Measurements from ENCODE around the gene GP5. TPM values are rescaled to one million over a fixed set of nuclear protein-coding genes. Genes with fewer than 3 reads are reported as not detected.

Gene GP5
- total and polyA plus RNA-seq, 2 of the 13 experiments (the other 11 are each of a cell fraction or from before 2014, with no cell fraction given): not detected

DNA sequence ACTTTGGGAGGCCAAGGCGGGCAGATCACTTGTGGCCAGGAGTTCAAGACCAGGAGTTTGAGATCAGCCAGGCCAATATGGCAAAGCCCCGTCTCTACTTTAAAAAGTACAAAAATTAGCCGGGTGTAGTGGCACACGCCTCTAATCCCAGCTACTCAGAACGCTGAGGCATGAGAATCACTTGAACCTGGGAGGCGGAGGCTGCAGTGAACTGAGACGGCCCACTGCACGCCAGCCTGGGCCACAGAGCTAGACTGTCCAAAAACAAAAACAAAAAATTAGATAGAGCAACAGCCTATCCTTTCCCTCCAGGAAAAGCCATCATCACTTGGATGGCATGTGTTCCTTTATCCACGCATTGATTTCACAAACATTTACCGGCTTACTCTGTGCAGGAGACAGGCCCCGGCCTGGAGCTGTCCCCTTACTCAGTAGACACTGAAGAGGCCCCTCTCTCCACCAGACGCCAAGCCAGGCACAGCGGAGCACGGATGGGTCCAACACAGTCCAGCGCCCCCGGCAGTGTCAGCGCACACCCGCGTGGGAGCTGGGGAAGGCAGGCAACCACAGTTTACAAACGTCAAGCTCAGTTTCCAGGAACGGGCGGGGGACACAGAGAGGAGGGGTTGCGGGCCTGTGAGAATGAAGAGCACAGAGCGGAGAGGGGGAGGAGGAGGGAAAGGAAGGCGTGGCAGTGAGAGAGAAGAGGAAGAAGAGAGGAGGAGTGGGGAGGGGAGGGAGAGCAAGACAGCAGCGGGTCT lies 3.1 kb downstream of the GP5 start (continued):
- peak; percentile 86; the same call in 1 of the 2 replicates for TF ChIP-seq ZNF710 (CRISPR knock-in tag; IDR thresholded peaks at IDR 0.05; ENCODE audit: borderline replicate concordance)
- TF ChIP-seq, protein P1, sequence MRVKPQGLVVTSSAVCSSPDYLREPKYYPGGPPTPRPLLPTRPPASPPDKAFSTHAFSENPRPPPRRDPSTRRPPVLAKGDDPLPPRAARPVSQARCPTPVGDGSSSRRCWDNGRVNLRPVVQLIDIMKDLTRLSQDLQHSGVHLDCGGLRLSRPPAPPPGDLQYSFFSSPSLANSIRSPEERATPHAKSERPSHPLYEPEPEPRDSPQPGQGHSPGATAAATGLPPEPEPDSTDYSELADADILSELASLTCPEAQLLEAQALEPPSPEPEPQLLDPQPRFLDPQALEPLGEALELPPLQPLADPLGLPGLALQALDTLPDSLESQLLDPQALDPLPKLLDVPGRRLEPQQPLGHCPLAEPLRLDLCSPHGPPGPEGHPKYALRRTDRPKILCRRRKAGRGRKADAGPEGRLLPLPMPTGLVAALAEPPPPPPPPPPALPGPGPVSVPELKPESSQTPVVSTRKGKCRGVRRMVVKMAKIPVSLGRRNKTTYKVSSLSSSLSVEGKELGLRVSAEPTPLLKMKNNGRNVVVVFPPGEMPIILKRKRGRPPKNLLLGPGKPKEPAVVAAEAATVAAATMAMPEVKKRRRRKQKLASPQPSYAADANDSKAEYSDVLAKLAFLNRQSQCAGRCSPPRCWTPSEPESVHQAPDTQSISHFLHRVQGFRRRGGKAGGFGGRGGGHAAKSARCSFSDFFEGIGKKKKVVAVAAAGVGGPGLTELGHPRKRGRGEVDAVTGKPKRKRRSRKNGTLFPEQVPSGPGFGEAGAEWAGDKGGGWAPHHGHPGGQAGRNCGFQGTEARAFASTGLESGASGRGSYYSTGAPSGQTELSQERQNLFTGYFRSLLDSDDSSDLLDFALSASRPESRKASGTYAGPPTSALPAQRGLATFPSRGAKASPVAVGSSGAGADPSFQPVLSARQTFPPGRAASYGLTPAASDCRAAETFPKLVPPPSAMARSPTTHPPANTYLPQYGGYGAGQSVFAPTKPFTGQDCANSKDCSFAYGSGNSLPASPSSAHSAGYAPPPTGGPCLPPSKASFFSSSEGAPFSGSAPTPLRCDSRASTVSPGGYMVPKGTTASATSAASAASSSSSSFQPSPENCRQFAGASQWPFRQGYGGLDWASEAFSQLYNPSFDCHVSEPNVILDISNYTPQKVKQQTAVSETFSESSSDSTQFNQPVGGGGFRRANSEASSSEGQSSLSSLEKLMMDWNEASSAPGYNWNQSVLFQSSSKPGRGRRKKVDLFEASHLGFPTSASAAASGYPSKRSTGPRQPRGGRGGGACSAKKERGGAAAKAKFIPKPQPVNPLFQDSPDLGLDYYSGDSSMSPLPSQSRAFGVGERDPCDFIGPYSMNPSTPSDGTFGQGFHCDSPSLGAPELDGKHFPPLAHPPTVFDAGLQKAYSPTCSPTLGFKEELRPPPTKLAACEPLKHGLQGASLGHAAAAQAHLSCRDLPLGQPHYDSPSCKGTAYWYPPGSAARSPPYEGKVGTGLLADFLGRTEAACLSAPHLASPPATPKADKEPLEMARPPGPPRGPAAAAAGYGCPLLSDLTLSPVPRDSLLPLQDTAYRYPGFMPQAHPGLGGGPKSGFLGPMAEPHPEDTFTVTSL (CRISPR knock-in tag; IDR thresholded peaks at IDR 0.05; ENCODE audit: borderline replicate concordance): no peak
- no peak for TF ChIP-seq HNRNPK (IDR thresholded peaks at IDR 0.05; ENCODE audit: low read depth, low read length, poor library complexity, severe bottlenecking)
- TF ChIP-seq, protein P2, sequence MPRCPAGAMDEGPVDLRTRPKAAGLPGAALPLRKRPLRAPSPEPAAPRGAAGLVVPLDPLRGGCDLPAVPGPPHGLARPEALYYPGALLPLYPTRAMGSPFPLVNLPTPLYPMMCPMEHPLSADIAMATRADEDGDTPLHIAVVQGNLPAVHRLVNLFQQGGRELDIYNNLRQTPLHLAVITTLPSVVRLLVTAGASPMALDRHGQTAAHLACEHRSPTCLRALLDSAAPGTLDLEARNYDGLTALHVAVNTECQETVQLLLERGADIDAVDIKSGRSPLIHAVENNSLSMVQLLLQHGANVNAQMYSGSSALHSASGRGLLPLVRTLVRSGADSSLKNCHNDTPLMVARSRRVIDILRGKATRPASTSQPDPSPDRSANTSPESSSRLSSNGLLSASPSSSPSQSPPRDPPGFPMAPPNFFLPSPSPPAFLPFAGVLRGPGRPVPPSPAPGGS (CRISPR knock-in tag; IDR thresholded peaks at IDR 0.05): no peak
- TF ChIP-seq STAT6 (CRISPR knock-in tag; IDR thresholded peaks at IDR 0.05; ENCODE audit: borderline replicate concordance): no peak
- TF ChIP-seq REPIN1 (CRISPR knock-in tag; IDR thresholded peaks at IDR 0.05; ENCODE audit: borderline replicate concordance, low read depth): no peak
- TF ChIP-seq NFIB (CRISPR knock-in tag; IDR thresholded peaks at IDR 0.05; ENCODE audit: borderline replicate concordance): no peak
- TF ChIP-seq ZSCAN29 (CRISPR knock-in tag; conservative IDR thresholded peaks at IDR 0.05): no peak
- TF ChIP-seq LCORL (IDR thresholded peaks at IDR 0.05): no peak
- TF ChIP-seq LCORL (CRISPR knock-in tag; IDR thresholded peaks at IDR 0.05): 0 out of 2 replicates have a peak, but pooled peaks have one; percentile 36
- TF ChIP-seq PLSCR1 (CRISPR knock-in tag; IDR thresholded peaks at IDR 0.05; ENCODE audit: borderline replicate concordance): no peak
- TF ChIP-seq ZNF136 (CRISPR knock-in tag; IDR thresholded peaks at IDR 0.05; ENCODE audit: low read depth): no peak
- no peak for TF ChIP-seq POGZ (CRISPR knock-in tag; IDR thresholded peaks at IDR 0.05)
- TF ChIP-seq MAX (IDR thresholded peaks at IDR 0.05): 0 out of 2 replicates have a peak, but pooled peaks have one; percentile 11
- TF ChIP-seq ZBTB20 (CRISPR knock-in tag; IDR thresholded peaks at IDR 0.05; ENCODE audit: borderline replicate concordance, low read depth): no peak
